GM19395 (cell line): ENCODE data around the gene CDC42EP4.
"Not testable (repeated sequence)": the region's sequence is repeated elsewhere in the genome, so short reads cannot be mapped to it uniquely, and the experiment has no call there.

Experiments
- ATAC-seq: cut with Tn5 transposase; IDR thresholded peaks from one replicate; pipeline ENCODE4 v1.9.1; 2021; ENCODE audit warnings: mild to moderate bottlenecking, moderate library complexity; ENCODE audit not compliant: unreplicated experiment

CDC42EP4 gene

DNA sequence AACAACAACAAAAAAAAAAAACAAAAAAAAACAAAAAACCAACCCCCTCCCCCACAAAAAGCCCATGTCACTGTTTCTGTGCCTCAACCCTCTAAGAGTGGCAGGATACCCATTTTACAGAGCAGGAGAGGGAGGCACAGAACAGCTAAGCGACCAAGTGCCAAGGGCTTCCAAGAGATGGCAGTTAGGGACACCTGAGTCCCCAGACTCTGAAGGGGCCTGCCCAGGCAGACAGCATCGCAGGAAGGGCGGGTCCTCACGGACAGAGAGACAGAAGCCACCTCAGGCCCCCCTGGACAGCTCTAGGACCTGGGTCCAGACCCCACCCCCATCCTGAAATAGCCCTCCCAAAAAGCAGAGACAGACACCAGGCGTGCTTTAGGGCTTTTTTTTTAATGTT, 28.6 kb downstream of the CDC42EP4 start:
- no peak for ATAC-seq

- ATAC-seq: no peak
Measured at GRCh38 chr17:73282629-73283028, 29.2 kb downstream of the CDC42EP4 start.

GRCh38 chr17:73281928-73282327, 29.9 kb downstream of the CDC42EP4 start:
- peak; percentile 94 for ATAC-seq

DNA sequence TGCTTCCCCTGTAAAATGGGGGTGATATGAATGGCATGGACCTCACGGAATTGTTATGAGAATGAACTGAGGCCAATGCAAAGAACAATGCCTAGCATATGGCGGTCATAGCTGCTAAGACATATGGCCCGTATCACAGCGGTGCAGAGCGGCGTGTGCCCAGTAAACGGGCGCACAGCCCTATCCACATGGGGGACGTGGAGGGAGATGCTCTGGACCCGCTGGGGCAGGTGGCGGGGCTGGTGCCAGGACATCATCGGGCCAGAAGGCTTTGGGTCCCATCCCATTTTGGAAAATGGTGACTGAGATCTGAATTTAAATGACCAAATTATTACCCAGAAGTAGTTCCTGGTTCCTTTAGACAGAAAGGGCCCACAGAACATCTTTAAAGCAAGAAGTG, 31.6 kb downstream of the CDC42EP4 start:
- no peak for ATAC-seq

DNA sequence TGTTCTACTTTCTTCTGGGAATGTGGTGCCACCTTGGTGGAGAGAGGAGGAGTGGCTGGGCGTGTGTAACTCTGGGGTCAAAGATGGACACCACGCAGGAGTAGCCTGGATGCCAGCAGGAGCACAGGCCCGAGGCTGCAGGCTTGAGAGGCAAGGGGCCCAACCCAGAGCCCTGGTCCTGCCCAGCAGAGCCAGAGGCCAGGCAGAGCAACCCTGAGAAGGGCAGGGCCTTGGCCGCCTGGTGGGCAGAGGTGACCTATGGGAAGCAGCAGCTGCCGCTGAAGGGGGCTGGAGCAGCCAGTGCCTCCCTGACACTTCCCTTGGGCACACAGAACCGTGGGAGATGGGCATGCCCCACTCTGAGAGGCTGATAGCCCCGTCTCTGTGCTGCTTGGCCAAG, 32.1 kb downstream of the CDC42EP4 start:
- ATAC-seq: no peak

GRCh38 chr17:73278465-73279453, 33.0 kb downstream of the CDC42EP4 start:
- ATAC-seq: no peak

DNA sequence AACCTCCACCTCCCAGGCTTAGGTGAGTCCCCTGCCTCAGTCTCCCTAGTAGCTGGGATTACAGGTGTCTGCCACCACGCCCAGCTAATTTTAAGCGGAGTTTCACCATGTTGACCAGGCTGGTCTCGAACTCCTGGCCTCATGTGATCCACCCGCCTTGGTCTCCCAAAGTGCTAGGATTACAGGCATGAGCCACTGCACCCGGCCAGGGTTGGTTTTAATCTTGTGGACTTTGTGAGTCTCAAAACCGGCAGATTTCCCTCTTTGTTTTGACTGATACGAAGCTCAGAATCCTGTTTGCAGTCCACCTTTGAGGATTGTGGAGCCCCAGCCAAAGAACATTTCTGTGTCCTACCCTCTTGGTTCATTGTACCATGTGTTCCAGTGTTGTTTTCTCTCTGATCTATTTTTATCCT, 33.7 kb downstream of the CDC42EP4 start:
- ATAC-seq: no peak

GRCh38 chr17:73274490-73274889, 37.3 kb downstream of the CDC42EP4 start:
- no peak for ATAC-seq

GRCh38 chr17:73272906-73273218, 38.9 kb downstream of the CDC42EP4 start:
- no peak for ATAC-seq

GRCh38 chr17:73271072-73271471, 40.7 kb downstream of the CDC42EP4 start:
- ATAC-seq: peak; percentile 100

DNA sequence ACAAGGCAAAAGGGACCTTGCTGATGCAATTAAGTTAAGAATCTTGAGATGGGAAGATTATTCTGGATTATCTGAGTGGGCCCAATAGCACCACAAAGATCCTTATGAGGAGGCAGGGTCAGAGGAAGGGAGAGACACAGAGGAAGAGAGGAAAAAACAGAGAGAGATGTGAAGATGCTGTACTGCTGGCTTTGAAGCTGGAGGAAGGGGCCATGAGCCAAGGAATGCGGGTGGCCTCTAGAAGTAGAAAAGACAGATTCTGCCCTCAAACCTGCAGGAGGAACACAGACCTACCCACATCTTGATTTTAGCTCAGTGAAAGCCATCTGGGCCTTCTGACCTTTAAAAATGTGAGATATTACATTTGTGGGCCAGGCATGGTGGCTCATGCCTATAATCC, 42.0 kb downstream of the CDC42EP4 start:
- no peak for ATAC-seq

DNA sequence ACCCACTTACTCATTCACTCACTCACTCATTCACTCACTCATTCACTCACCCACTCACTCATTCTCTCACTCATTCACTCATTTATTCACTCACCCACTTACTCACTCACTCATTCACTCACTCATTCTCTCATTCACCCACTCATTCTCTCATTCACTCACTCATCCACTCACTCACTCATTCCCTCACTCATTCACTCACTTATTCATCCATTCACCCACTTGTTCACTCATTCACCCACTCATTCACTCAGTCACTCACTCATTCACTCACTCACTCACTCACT, 42.5 kb downstream of the CDC42EP4 start:
- ATAC-seq: no peak

- no peak for ATAC-seq
Measured at GRCh38 chr17:73268582-73269328, 43.0 kb downstream of the CDC42EP4 start.

DNA sequence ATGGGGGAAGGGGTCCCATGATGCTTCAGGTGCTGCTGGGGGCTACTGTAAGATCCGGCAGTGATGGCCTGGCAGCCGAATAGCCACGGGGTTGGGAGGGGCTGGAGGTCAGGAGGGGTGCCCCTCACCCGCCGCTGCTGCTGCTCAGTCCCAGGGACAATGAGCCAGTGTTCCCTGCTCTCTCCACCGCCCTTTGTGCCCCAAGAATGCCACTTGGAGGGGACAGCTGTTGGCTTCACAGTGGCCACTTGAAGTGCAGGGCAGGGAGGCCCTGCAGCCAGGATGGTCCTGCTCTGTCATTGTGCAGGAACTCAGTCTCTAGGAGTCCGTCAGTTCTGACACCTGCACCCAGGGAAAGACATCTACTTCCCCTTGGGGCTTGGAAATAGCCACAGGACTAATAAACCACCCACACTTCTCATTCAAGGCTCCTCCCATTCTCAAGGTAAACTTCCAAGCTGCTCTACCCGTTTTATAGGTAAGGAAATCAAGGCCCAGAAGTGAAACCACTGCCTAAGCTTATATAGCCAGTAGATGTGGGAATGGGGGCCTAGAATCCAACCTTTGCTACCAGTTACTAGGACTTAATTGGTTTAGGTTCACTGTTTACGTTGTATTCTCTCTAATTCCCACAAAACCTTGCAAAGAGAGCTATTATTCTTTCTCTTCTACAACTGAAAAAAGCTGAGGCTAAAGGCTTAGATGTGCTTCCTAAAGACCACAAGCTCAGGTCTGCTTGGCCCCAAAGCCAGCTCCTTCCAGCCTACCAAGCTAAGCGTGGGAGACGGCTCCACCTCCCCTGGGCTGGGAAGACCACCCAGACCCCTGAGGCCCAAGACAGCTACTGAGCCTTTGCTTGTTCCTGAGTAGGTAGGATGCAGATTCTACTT, 43.9 kb downstream of the CDC42EP4 start:
- ATAC-seq: no peak

DNA sequence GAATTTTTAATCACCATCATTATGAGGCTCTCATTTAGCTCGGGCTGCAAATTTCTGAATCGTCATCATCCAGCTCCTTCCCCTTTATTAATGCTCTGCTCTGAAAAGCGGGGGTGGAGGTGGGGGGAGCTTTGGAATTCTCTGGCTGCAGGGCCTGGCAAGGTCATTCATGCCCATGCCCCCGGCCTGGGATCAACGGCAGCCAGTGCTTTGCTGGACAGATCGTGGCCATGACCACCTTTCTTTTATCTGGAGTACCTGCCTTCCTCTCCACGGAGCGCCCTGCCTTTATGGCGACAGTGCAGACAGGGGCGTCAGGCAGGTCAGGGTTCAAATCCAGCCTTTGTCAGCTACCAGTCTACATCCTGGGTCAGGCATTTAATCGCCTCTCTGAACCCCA, 45.0 kb downstream of the CDC42EP4 start:
- no peak for ATAC-seq

DNA sequence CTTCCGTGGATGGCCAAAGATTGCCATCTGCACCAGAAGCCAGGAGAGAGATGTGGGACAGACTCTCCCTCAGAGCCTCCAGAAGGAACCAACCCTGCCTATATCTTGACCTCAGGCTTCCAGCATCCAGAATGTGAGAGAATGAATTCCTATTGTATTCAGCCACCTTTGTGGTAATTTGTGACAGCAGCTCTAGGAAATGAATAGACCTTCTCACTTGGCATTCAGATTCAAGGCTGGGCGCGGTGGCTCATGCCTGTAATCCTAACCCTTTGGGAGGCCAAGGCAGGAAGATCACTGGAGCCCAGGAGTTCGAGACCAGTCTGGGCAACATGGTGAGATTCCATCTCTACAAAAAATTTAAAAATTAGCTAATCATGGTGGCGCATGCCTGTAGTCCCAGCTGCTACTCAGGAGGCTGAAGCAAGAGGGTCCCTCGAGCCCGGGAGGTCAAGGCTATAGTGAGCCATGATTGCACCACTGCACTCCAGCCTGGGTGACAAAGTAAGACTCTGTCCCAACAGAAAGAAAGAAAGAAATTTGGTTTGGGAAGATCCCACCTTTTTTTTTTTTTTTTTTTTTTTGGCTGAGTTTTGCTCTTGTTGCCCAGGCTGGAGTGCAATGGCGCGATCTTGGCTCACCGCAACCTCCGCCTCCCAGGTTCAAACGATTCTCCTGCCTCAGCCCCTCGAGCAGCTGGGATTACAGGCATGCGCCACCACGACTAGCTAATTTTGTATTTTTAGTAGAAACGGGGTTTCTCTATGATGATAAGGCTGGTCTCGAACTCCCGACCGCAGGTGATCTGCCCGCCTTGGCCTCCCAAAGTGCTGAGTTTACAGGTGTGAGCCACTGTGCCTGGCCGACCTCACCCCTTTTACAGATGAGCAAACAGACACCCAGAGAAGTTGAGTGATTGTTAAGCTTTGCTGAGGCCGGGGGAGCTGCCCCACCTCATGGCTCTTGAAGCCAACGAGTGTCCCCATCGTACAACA, 45.9 kb downstream of the CDC42EP4 start:
- no peak for ATAC-seq

DNA sequence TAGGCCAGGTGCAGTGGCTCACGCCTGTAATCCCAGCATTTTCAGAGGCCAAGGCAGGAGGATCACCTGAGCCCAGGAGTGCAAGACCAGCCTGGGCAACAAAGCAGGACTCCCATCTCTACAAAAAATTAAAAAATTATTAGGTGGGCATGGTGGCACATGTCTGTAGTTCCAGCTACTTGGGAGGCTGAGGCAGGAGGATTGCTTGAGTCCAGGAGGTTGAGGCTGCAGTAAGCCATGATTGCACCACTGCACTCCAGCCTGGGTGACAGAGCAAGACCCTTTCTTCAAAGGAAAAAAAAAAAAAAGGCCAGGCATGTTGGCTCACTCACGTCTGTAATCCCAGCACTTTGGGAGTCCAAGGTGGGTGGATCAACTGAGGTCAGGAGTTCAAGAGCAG, 47.4 kb downstream of the CDC42EP4 start:
- not testable (repeated sequence) for ATAC-seq

DNA sequence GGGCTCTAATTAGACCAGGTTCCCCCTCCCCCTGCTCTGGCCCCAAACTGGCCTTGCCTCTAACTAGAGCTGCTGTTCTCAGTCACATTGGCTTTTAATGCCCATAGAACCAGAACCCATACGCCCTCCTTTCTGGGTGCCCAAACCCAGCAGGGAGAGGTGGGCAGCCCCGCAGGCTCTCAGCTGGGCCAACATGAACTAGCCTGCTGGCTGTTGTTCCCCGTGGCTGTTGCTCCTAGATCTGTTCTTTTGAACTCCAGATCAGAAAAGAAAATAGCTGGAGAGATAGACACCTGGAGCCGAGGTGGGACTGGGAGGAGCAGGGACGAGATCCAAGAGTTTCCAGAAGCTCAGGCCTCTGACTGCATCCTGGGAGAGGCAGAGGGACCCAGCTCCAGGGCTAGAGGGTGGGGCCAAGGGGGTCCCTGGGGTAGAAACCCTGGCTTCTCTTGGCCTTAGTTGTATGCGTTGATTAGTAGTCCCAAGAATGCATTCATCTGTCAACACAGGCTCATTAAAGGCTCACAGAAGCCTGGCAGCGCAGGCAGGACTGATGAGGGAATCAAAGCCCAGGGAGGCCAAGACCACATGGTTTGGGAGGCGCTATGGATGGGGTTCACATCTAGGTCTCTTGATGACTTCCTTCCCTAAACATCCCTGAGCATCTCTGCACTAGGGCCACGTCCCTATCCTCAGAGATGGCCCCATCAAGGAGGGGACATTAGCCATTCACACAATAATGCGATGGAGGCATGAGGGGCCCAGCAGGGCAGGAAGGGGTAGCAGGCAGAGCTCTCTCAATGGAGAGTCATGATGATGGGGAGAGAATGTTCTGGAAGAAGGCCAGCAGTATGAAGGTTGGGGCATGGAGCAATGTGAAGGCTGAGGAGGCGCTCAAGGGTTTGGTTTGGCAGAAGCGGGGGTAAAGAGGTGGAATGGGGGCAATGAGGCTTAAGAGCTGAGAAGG, 48.8 kb downstream of the CDC42EP4 start:
- no peak for ATAC-seq
